ENCODE measurements around the gene ZNF621.

ZNF621 gene

GRCh38 chr3:40524568-40525285, at the start of gene ZNF621:
TSS of gene ZNF621 (plus strand) at chr3:40524960. CDS start at chr3:40525841, 881 bp downstream.
- DNase-seq (ENCODE audit: low read depth) = peak; percentile 41
- no peak for TF ChIP-seq CTCF (IDR thresholded peaks at IDR 0.05; ENCODE audit: control insufficient read depth, insufficient read depth, low read depth, low read length, missing control alignments)
- peak within 1 kb of the TSS; percentile 91 for H3K4me3 ChIP-seq (ENCODE audit: control insufficient read depth, low read depth, low read length)

- peak within 1 kb of the TSS; percentile 80 for H3K4me3 ChIP-seq (ENCODE audit: control insufficient read depth, low read depth, low read length)
- no peak for TF ChIP-seq CTCF (IDR thresholded peaks at IDR 0.05; ENCODE audit: control insufficient read depth, insufficient read depth, low read depth, low read length, missing control alignments)
- peak; percentile 25 for DNase-seq (ENCODE audit: low read depth)
Measured at GRCh38 chr3:40476478-40477470, 48.0 kb upstream of the ZNF621 start, which contains the start of gene ZNF619. TSS of gene ZNF619 (plus strand) at chr3:40477122. CDS start at chr3:40477980, 858 bp downstream.

- no peak for DNase-seq (ENCODE audit: low read depth)
- H3K4me3 ChIP-seq (ENCODE audit: control insufficient read depth, low read depth, low read length) = peak overlapping the region; percentile 80
- TF ChIP-seq CTCF (IDR thresholded peaks at IDR 0.05; ENCODE audit: control insufficient read depth, insufficient read depth, low read depth, low read length, missing control alignments) = no peak
Measured at GRCh38 chr3:40477666-40478065, 47.1 kb upstream of the ZNF621 start.

- DNase-seq (ENCODE audit: low read depth) = no peak
- H3K4me3 ChIP-seq (ENCODE audit: control insufficient read depth, low read depth, low read length) = no peak overlapping the region
- no peak for TF ChIP-seq CTCF (IDR thresholded peaks at IDR 0.05; ENCODE audit: control insufficient read depth, insufficient read depth, low read depth, low read length, missing control alignments)
Measured at GRCh38 chr3:40487172-40487571, 37.6 kb upstream of the ZNF621 start.

- DNase-seq (ENCODE audit: low read depth) = no peak
- no peak overlapping the region for H3K4me3 ChIP-seq (ENCODE audit: control insufficient read depth, low read depth, low read length)
- no peak for TF ChIP-seq CTCF (IDR thresholded peaks at IDR 0.05; ENCODE audit: control insufficient read depth, insufficient read depth, low read depth, low read length, missing control alignments)
Measured at GRCh38 chr3:40490916-40491315, 33.8 kb upstream of the ZNF621 start.

GRCh38 chr3:40494698-40495097, 30.1 kb upstream of the ZNF621 start:
- no peak overlapping the region for H3K4me3 ChIP-seq (ENCODE audit: control insufficient read depth, low read depth, low read length)
- no peak for DNase-seq (ENCODE audit: low read depth)
- no peak for TF ChIP-seq CTCF (IDR thresholded peaks at IDR 0.05; ENCODE audit: control insufficient read depth, insufficient read depth, low read depth, low read length, missing control alignments)

Measured in AG09309 (cell line).